Left kidney (tissue), 2 donors: Measurements from ENCODE around the gene FAM241B. TPM values are rescaled to one million over a fixed set of nuclear protein-coding genes. Genes with fewer than 3 reads are reported as not detected.

Experiments used
- DNase-seq: peaks from one replicate; pipeline ENCODE4 v3.0.0-alpha.2; 2013
- polyA plus RNA-seq: library from polyadenylated mRNA; unstranded; fragments of 120-200 nt; gene quantifications from one replicate; pipeline ENCODE4 v1.2.1, GENCODE V29; 2013; ENCODE audit not compliant: insufficient read length

FAM241B gene
- polyA plus RNA-seq, 1 donor: 10.9 TPM

DNA sequence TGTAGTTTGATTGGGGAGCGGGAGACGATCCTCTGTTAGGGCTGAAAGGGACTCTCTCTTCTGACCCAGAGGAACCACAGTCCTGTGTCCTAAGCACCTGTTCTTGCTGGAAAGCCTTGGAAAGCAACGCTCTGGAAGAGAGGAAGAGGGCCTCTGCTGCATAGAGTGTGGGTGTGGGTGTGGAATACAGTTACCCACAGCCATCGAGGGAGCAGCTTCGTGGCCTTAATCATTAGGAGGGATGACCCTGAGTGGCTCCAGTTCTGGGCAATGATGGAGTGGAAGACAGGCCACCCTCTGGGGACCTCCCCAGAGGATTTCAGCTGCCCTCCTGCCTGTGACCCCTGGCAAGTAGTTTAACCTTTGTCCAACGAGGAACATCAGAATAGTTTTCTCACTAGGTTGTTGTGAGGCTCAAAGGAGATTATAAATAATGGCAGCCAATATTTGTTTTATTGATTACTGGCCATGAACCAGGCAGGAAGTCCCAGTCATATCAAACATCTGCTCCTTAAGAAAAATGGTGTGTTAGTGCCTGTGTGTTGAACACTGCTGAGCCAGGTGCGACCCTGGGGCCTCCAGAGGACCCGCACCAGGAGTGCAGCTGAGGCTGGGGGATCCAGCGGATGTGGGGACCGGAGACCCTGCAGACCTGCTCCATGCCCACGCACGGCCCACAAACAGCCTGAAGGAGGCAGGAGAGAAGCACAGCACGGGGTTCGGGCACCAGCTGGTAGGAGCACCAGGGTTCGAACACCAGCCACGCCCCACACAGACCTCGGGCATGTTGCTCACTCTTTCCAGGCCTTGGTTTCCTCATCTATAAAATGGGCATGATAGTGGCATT, 35.6 kb downstream of the FAM241B start:
- no peak for DNase-seq

DNA sequence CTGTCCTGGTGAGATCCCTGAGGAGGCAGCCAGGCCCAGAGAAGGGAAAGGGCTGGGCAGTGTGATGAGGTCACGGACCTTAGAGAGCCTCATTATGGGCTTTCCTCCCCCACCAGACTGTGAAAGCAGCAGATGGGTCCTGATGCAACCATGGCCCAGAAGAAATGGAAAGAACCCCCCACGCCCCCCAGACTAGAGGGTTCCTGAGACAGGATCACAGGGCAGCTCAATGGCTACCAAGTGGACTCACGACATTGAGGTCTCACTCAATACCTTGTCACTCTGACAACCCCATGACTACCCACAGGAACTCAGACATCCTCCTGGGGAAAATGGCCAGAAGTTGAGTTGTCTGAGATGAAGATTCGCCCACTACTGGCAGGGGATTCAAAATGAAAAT, 36.7 kb downstream of the FAM241B start:
- DNase-seq: no peak

GRCh38 chr10:69668721-69669120, 38.7 kb downstream of the FAM241B start:
- DNase-seq: no peak

DNA sequence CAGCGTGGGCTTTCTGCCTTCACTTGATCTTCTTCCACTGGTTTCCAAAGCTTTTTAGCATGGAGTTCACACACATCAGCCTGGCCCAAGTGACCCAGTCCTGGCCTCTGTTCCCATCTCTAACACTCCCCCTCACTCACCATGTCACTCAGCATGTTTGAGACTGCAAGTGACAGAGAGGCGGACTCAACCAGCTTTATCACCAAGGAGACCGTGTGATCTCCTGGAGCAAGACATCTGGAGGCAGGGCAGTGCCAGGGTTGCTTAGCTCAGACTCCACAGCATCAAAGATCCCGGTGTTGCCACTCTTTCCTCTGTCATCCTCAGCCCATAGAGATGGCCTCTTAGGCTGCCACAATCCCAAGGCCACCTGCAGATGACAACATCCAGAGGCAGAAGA, 39.4 kb downstream of the FAM241B start:
- no peak for DNase-seq

DNA sequence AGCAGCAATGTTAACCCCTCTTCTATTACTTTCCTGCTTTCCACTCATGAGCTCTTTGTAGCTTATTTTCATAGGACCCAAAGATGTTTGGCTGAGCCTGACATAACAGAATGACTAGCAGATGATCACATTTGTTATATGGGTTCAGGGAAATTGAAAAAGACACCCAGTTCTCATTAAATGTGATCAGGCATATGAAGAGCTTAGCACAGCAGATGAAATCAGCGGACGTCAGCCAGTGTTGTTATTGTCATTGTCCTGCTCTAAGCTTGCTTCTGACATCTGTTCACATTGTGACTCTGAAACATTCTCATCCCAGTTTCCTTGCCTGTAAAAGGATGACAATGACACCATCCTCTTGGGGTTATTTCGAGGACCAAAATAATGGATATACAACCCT, 43.5 kb downstream of the FAM241B start:
- no peak for DNase-seq

GRCh38 chr10:69674786-69675185, 44.7 kb downstream of the FAM241B start:
- no peak for DNase-seq

DNA sequence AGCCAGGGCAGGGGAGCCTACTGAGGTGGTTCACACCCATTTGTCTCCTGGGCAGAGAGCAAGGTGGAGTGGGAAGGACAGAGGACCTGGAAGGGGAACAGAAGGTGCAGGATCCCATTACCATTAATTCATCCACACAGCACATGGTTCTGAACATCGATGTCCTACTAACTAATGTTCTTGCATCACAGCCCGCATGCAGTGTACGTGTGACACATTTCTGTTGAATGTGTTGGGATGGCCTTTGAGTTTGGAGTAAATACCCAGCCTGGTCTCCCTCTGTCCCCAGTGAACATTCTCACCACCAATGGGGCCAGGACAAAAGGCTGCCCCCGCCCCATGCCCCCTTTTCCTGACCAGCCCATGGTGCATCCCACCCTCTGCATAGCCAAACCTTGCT, 46.3 kb downstream of the FAM241B start:
- DNase-seq: no peak

GRCh38 chr10:69677985-69678654, 48.1 kb downstream of the FAM241B start:
- DNase-seq: no peak

DNA sequence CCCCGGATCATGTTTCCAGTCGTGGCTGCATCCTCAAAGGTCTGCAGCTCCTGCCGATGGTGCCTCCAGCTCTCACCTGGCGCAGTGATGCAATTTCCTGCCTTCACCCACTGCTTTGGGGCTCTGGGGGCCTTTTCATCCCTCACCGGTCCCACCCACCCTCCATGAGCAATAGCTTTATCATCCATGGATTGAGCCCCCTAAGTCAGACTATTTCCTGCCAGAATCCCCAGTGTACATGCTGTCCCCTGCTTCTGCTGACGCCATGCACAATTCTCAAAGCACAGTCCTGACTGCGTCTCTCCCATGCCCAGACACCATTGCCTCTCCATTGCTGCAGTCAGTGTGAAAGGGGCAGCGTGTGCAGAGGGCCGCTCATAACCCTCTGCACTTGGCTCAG, 49.7 kb downstream of the FAM241B start:
- no peak for DNase-seq

- no peak for DNase-seq
Observed at GRCh38 chr10:69680610-69681009, 50.6 kb downstream of the FAM241B start.

- DNase-seq: no peak
Observed at GRCh38 chr10:69681436-69681835, 51.4 kb downstream of the FAM241B start.

DNA sequence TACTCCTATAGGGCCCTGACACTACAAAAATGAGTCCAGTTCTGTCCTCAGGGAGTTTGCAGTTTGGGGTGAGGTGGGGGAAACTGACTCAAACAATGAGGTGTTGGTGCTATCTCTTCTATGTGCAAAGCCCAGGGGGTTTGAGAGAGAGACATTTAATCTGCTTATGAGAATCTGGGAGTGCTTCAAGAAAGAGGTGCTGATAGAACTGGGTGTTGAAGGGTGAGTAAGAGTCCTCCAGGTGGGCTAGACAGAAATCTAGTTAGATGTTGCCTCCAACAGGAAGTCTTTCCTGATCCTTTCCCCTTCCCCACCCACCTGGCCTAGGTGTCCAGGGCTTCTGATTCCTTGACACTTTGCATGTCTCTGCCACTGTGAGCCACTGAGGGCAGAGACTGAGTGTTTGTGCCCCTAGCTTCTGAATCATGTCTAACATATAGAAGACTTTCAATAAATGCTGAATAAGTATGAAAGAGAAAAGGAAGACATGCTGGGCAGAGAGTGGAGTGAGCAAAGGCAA, 53.0 kb downstream of the FAM241B start:
- no peak for DNase-seq

Other genes with a start within 250 kb of the FAM241B start
- 0.38 TPM for gene TACR2, start 213.3 kb upstream of the FAM241B start, polyA plus RNA-seq
- gene TSPAN15, start 178.8 kb upstream of the FAM241B start, polyA plus RNA-seq: 69.4 TPM
- gene NEUROG3, start 56.8 kb upstream of the FAM241B start, polyA plus RNA-seq: not detected
- gene COL13A1, start 171.7 kb downstream of the FAM241B start, polyA plus RNA-seq: 25.8 TPM